A673 (cell line): ENCODE measurements around the gene TTC16. TPM values are rescaled to one million over a fixed set of nuclear protein-coding genes. Genes with fewer than 3 reads are reported as not detected.

Experiments used
- BruUV-seq: library from RNA; stranded (reverse); fragments of 400-500 nt; replicated peaks from 2 replicates; lab custom pipeline; 2021; lab: Mats Ljungman, UMichigan
- CTCF ChIA-PET: fragments of 300-600 bp; sonication (Branson Sonifier 250); formaldehyde crosslinking; loops from one replicate; lab custom pipeline; 2022; ENCODE audit warnings: antibody characterized with exemption; lab: Charles Lee
- POLR2A ChIA-PET: fragments of 300-600 bp; sonication (Branson Sonifier 250); formaldehyde crosslinking; loops from one replicate; lab custom pipeline; 2022; ENCODE audit warnings: antibody characterized with exemption; ENCODE audit not compliant: low non-redundant PET; lab: Charles Lee
- DNase-seq: peaks from one replicate; pipeline ENCODE4 v3.0.0-alpha.2; 2015; ENCODE audit warnings: low spot score
- H3K27ac ChIP-seq: fragments of 200-600 bp; sonication (generic); 2 replicates; pipeline ENCODE4 v1.5.1; 2016; ENCODE audit warnings: mixed run types, low read depth, mild to moderate bottlenecking, mixed read lengths, antibody characterized with exemption, low read length; ENCODE audit not compliant: poor library complexity, severe bottlenecking
- H3K27me3 ChIP-seq: fragments of 200-600 bp; sonication (generic); replicated peaks from 2 replicates; pipeline ENCODE4 v1.6.1; 2017; ENCODE audit warnings: mixed run types, low read depth, mild to moderate bottlenecking, mixed read lengths, antibody characterized with exemption, low read length; ENCODE audit not compliant: insufficient read depth, poor library complexity
- H3K36me3 ChIP-seq: fragments of 200-600 bp; sonication (generic); 2 replicates; pipeline ENCODE4 v1.6.1; 2016; ENCODE audit warnings: mixed run types, mild to moderate bottlenecking, mixed read lengths, antibody characterized with exemption, low read length; ENCODE audit not compliant: insufficient read depth, poor library complexity, severe bottlenecking
- H3K4me1 ChIP-seq: fragments of 200-600 bp; sonication (generic); 2 replicates; pipeline ENCODE4 v1.6.1; 2017; ENCODE audit warnings: mixed run types, mild to moderate bottlenecking, mixed read lengths, antibody characterized with exemption, low read length; ENCODE audit not compliant: insufficient read depth, poor library complexity, severe bottlenecking
- H3K4me3 ChIP-seq: fragments of 200-600 bp; sonication (generic); 2 replicates; pipeline ENCODE4 v1.5.1; 2016; ENCODE audit warnings: low read depth, mixed run types, mild to moderate bottlenecking, mixed read lengths, low read length; ENCODE audit not compliant: poor library complexity, severe bottlenecking
- H3K9me3 ChIP-seq: fragments of 200-600 bp; sonication (generic); 2 replicates; pipeline ENCODE4 v1.6.1; 2016; ENCODE audit warnings: mixed run types, low read depth, mild to moderate bottlenecking, mixed read lengths, antibody characterized with exemption, low read length; ENCODE audit not compliant: poor library complexity, severe bottlenecking
- EZH2 ChIP-seq: fragments of 200-600 bp; sonication (generic); IDR thresholded peaks from 2 replicates; pipeline ENCODE4 v1.6.1; 2017; ENCODE audit warnings: borderline replicate concordance, low read depth, mild to moderate bottlenecking, mixed read lengths, antibody characterized with exemption, low read length; ENCODE audit not compliant: poor library complexity, severe bottlenecking
- intact Hi-C: fragments of 100-400 bp; cut with micrococcal nuclease; formaldehyde crosslinking; loops from one replicate; pipeline ENCODE4 v1.10.0; 2022; ENCODE audit not compliant: unreplicated experiment
- total RNA-seq: library from RNA; stranded (reverse); gene quantifications from 2 replicates; pipeline ENCODE4 v1.2.3, GENCODE V29; 2021
- TF ChIP-seq, protein P1 (sequence below): fragments of 300-800, 200-600 bp; sonication (generic); conservative IDR thresholded peaks from 2 replicates; pipeline ENCODE4 v1.5.1; 2017; ENCODE audit warnings: low read depth, mild to moderate bottlenecking, antibody characterized with exemption, low read length, moderate library complexity, mixed read lengths

TTC16 gene
- total RNA-seq, 1 experiment from 2014 or later: not detected

DNA sequence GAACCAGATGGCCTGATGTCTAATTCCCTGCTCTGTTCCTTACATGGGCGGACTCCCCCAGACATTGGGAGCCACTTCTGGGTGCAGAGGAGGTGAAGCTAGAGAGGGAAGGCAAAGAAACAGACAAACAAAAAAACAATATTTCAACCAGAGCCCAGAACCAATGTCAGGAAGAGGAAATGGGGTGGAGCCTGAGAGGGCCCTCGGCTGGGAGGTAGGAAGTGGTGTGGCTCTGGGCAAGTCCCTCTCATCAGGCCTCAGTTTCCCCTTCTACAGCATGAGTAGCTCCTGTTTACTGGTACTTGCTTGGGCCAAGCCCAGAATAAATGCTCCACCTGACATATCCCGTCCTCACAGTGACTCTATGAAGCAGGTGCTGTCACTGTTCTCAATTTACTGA is 51.5 kb downstream of the TTC16 start:
- POLR2A ChIA-PET: no interaction called here
- BruUV-seq: no TSS peak
- H3K4me3 ChIP-seq: no peak overlapping the region
- DNase-seq: no peak
- H3K4me1 ChIP-seq: peaks cover 7% of the 10 kb centered on the region
- H3K9me3 ChIP-seq: no peaks in the 10 kb centered on the region
- CTCF ChIA-PET: interaction anchor here (0.6 kb wide), 1 partner anchor 218 kb away, joined by 3 read pairs; no protein-coding TSS in a partner anchor
- TF ChIP-seq EZH2: no peak
- TF ChIP-seq, protein P1, sequence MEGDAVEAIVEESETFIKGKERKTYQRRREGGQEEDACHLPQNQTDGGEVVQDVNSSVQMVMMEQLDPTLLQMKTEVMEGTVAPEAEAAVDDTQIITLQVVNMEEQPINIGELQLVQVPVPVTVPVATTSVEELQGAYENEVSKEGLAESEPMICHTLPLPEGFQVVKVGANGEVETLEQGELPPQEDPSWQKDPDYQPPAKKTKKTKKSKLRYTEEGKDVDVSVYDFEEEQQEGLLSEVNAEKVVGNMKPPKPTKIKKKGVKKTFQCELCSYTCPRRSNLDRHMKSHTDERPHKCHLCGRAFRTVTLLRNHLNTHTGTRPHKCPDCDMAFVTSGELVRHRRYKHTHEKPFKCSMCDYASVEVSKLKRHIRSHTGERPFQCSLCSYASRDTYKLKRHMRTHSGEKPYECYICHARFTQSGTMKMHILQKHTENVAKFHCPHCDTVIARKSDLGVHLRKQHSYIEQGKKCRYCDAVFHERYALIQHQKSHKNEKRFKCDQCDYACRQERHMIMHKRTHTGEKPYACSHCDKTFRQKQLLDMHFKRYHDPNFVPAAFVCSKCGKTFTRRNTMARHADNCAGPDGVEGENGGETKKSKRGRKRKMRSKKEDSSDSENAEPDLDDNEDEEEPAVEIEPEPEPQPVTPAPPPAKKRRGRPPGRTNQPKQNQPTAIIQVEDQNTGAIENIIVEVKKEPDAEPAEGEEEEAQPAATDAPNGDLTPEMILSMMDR: no peak
- no peaks in the 10 kb centered on the region for H3K36me3 ChIP-seq
- no peak overlapping the region for H3K27ac ChIP-seq
- H3K27me3 ChIP-seq: no peaks in the 10 kb centered on the region
- intact Hi-C loops: no loop called here

DNA sequence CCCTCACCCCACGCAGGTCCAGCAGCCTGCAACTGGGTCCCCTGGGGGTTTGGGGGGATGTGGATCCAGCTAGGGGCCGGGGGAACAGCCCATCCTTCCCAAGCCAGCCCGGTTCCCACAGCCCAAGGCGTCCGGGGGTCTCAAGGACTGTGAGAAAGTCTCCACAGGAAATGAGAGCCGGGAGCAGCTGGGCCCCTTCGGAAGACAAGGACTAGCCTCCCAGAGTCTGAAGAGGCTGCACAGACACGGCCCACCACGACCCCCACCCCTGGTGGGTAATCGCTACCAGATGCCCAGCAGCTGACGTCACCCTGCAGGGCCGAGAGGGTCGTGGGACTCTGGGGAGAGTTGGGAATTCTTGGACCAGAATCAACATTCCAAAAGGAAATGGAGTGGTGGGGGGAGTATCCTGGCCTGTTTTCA is 52.0 kb downstream of the TTC16 start:
- H3K9me3 ChIP-seq: no peaks in the 10 kb centered on the region
- no peak for DNase-seq
- TF ChIP-seq, protein P1: no peak
- no peak for TF ChIP-seq EZH2
- no peaks in the 10 kb centered on the region for H3K36me3 ChIP-seq
- intact Hi-C loops: no loop called here
- H3K4me3 ChIP-seq: no peak overlapping the region
- H3K27me3 ChIP-seq: no peaks in the 10 kb centered on the region
- no TSS peak for BruUV-seq
- ChIA-PET POLR2A (no interaction called here), CTCF (no interaction called here)
- peaks cover 7% of the 10 kb centered on the region for H3K4me1 ChIP-seq
- no peak overlapping the region for H3K27ac ChIP-seq

DNA sequence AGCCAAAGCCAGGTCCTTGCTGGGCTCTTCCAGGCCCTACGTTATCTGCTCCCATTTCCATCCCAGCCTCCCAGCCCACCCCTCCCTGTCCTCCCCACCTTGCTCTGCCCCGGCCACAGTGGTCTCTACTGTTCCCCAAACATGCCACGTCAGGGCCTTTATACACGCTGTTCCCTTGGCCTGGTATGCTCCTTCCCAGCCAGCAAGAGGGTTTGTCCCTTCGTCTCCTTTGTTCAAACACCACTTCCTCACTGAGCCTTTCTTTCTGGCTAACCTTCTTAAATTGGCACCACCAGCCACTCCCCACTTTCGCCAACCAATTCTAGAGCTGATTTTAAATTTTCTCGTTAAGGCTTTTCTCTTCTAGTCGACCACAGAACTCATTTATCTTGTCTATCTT is 52.8 kb downstream of the TTC16 start:
- no peak for DNase-seq
- TF ChIP-seq EZH2: no peak
- TF ChIP-seq, protein P1: no peak
- Histone ChIP-seq H3K27ac (no peak overlapping the region), H3K36me3 (no peaks in the 10 kb centered on the region), H3K4me1 (peaks cover 7% of the 10 kb centered on the region), H3K9me3 (no peaks in the 10 kb centered on the region), H3K27me3 (no peaks in the 10 kb centered on the region), H3K4me3 (no peak overlapping the region)
- ChIA-PET POLR2A (no interaction called here), CTCF (no interaction called here)
- intact Hi-C loops: no loop called here
- no TSS peak for BruUV-seq
